Gastroesophageal sphincter (tissue), 3 donors: ENCODE measurements around the gene SERP2.

Source experiments
- EP300 ChIP-seq: sonication (generic); formaldehyde crosslinking; IDR thresholded peaks from one replicate; pipeline ENCODE4 v1.6.1; 2017; ENCODE audit warnings: antibody characterized with exemption, mild to moderate bottlenecking
- POLR2A ChIP-seq, 2 donors: fragments of 450-650 bp; IDR thresholded peaks; one replicate each; pipeline ENCODE4 v1.6.1; 2017; ENCODE audit warnings: antibody characterized with exemption in 2 of 2, mild to moderate bottlenecking in 2 of 2, moderate library complexity in 1 of 2
- POLR2AphosphoS5 ChIP-seq: sonication (generic); formaldehyde crosslinking; IDR thresholded peaks from one replicate; pipeline ENCODE4 v1.6.1; 2017; ENCODE audit warnings: antibody characterized with exemption
- TF ChIP-seq, protein P1 (sequence below), 4 experiments: fragments of 200-600 bp in 2 of 4; fragments of 450-650 bp in 2 of 4; sonication (generic) in 1 of 4; IDR thresholded peaks; one replicate each; pipeline ENCODE4 v1.5.1; 2017 to 2019; ENCODE audit warnings: antibody characterized with exemption in 4 of 4, mild to moderate bottlenecking in 2 of 4, moderate library complexity in 2 of 4

DNA sequence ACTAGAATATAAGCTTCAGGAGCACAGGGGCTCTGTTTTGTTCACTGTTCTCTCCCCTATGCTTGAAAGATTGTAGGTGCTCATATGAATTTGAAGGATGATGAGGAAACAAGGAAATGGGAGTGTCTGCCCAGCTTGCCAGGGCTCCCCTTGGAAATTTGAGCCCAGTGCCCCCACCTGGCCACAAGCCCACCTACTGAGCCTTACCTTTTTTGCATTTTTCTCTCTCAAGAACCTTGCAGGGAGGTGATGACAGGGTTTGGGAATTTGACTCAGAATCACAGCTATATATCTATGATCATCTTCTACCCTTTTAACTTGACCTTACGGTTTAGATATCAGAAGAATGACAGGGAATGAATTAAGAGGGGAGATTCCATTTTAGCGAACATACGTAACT lies 33.8 kb downstream of the SERP2 start:
- TF ChIP-seq, protein P1, sequence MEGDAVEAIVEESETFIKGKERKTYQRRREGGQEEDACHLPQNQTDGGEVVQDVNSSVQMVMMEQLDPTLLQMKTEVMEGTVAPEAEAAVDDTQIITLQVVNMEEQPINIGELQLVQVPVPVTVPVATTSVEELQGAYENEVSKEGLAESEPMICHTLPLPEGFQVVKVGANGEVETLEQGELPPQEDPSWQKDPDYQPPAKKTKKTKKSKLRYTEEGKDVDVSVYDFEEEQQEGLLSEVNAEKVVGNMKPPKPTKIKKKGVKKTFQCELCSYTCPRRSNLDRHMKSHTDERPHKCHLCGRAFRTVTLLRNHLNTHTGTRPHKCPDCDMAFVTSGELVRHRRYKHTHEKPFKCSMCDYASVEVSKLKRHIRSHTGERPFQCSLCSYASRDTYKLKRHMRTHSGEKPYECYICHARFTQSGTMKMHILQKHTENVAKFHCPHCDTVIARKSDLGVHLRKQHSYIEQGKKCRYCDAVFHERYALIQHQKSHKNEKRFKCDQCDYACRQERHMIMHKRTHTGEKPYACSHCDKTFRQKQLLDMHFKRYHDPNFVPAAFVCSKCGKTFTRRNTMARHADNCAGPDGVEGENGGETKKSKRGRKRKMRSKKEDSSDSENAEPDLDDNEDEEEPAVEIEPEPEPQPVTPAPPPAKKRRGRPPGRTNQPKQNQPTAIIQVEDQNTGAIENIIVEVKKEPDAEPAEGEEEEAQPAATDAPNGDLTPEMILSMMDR (IDR thresholded peaks at IDR 0.05), result no peak
- TF ChIP-seq POLR2A (IDR thresholded peaks at IDR 0.05) (no peak), POLR2AphosphoS5 (no peak), EP300 (no peak)
